Rectal smooth muscle tissue (tissue), 1 donor: Measurements from ENCODE around the gene DMPK.

Source experiments
- H3K27ac ChIP-seq: one replicate; pipeline ENCODE4 v1.7.0; 2013; ENCODE audit warnings: low read depth, low read length, inconsistent platforms
- H3K27me3 ChIP-seq: one replicate; pipeline ENCODE4 v1.7.0; 2013; ENCODE audit warnings: low read length; ENCODE audit not compliant: control insufficient read depth, insufficient read depth
- H3K36me3 ChIP-seq: one replicate; pipeline ENCODE4 v1.7.0; 2013; ENCODE audit warnings: low read length; ENCODE audit not compliant: control insufficient read depth, insufficient read depth
- H3K4me1 ChIP-seq: one replicate; pipeline ENCODE4 v1.7.0; 2013; ENCODE audit warnings: low read length; ENCODE audit not compliant: control insufficient read depth, insufficient read depth
- H3K4me3 ChIP-seq: one replicate; pipeline ENCODE4 v1.7.0; 2013; ENCODE audit warnings: low read length
- H3K9ac ChIP-seq: one replicate; pipeline ENCODE4 v1.7.0; 2013; ENCODE audit warnings: low read length

DMPK gene

GRCh38 chr19:45821570-45821969 lies 39.3 kb upstream of the DMPK start:
- Histone ChIP-seq H3K36me3 (peaks cover 23% of the 10 kb centered on the region), H3K27ac (no peak overlapping the region)

GRCh38 chr19:45821103-45821521 lies 38.8 kb upstream of the DMPK start:
- no peak overlapping the region for H3K4me3 ChIP-seq
- H3K4me1 ChIP-seq: no peaks in the 10 kb centered on the region
- no peak overlapping the region for H3K9ac ChIP-seq
- no peak overlapping the region for H3K27ac ChIP-seq
- H3K36me3 ChIP-seq: peaks cover 20% of the 10 kb centered on the region
- H3K27me3 ChIP-seq: no peaks in the 10 kb centered on the region

More at GRCh38 chr19:45821570-45821969, 39.3 kb upstream of the DMPK start:
- no peak overlapping the region for H3K9ac ChIP-seq
- no peaks in the 10 kb centered on the region for H3K4me1 ChIP-seq
- H3K4me3 ChIP-seq: no peak overlapping the region
- no peaks in the 10 kb centered on the region for H3K27me3 ChIP-seq

DNA sequence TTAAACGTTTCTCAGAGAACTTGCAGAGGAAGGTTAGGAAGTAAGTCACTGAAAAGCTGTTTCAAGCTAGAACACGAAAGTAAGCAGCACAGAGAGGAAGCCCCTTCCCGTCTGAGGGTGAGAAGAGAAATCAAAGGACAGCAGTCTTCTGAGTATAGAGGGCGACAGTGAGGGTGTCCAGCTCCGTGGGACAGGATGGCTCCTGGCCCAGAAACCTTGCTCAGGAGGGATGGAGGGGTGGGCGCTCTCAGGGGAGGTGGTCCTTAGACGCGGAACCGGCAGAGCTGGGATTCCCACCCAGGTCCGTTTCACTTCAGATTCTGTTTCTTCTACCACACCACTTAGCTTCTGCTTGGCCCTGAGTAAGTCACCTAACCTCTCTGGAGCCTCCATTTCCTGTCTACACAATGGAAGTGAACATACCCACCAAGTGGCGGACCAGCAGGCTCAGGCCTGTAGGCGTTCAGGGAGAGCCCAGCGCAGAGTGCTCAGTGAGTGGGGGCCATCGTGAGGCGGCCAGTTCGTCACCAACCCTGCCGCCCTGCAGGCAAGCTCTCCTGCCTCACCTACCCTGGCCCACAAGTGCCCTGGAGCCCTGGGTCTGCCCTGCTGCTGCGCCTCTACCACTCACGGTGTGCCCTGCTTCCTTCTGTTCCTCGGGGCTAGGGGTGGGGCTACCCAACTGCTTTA lies 38.3 kb upstream of the DMPK start:
- Histone ChIP-seq H3K4me3 (no peak overlapping the region), H3K9ac (no peak overlapping the region), H3K27me3 (no peaks in the 10 kb centered on the region), H3K36me3 (peaks cover 14% of the 10 kb centered on the region), H3K27ac (no peak overlapping the region), H3K4me1 (no peaks in the 10 kb centered on the region)

DNA sequence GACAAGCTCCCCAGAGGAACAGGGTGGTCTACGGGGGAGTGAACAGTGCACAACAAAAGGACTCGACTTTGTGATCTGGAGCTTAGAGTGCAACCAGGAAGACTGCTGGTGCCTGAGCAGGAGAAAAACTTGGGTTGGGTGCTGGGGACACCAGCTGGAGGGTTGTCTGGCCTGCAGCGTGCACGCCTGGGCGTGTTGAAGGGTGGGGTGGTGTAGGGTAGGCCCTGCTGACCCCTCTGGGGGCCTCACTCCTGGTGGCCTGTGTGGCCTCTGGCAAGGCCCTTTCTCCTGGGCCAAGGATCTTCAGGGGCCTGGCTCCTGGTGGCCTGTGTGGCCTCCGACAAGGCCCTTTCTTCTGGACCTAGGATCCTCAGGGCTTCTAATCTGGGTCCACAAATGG lies 37.5 kb upstream of the DMPK start:
- H3K4me3 ChIP-seq: no peak overlapping the region
- H3K4me1 ChIP-seq: no peaks in the 10 kb centered on the region
- no peak overlapping the region for H3K9ac ChIP-seq
- H3K27me3 ChIP-seq: no peaks in the 10 kb centered on the region
- H3K36me3 ChIP-seq: peaks cover 8% of the 10 kb centered on the region
- no peak overlapping the region for H3K27ac ChIP-seq

- Histone ChIP-seq H3K36me3 (peaks cover 5% of the 10 kb centered on the region), H3K27ac (no peak overlapping the region), H3K4me1 (no peaks in the 10 kb centered on the region), H3K9ac (no peak overlapping the region), H3K27me3 (no peaks in the 10 kb centered on the region), H3K4me3 (no peak overlapping the region)
Measured at GRCh38 chr19:45817725-45818301, 35.5 kb upstream of the DMPK start.

GRCh38 chr19:45817010-45817724 lies 34.9 kb upstream of the DMPK start:
- no peak overlapping the region for H3K9ac ChIP-seq
- H3K4me1 ChIP-seq: no peaks in the 10 kb centered on the region
- no peaks in the 10 kb centered on the region for H3K27me3 ChIP-seq
- H3K4me3 ChIP-seq: no peak overlapping the region
- H3K36me3 ChIP-seq: peaks cover 5% of the 10 kb centered on the region
- no peak overlapping the region for H3K27ac ChIP-seq

DNA sequence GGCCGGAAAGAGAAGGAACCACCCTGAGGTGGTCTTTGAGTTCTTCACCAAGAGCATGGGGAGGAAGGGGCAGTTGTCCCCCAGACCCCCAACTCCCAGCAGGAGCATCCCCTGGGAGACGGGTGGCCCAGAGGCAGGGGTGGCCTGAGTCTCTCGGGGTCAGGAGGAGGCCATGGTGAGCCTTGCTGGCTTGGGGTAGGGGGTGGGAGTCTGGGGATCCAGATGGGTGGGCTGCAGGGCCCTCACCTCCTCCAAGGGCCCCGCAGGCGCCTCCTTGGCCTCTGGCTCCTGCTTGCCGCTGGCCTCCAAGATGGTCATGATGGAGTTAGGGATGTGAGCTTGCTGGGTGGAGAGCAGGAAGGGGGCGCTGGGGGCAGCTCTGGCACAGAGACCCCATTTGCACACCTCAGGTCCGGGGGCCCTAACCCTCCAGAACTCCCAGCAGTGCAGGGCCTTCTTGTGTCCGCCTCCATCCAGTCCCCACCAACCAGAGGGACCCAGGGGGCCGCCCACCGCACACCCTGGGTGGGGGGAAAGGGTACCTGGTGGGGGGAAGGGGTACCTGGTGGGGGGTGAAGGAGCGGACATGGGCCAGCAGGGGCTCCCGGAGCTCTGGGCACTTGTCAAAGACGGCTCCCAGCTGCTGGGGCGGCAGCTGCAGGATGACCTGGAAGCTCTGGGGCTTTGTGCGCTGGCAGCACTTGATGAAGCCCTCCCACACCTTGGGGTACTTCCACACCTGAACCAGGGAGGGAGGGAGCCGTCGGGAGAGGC lies 34.1 kb upstream of the DMPK start:
- H3K9ac ChIP-seq: no peak overlapping the region
- H3K27ac ChIP-seq: no peak overlapping the region

DNA sequence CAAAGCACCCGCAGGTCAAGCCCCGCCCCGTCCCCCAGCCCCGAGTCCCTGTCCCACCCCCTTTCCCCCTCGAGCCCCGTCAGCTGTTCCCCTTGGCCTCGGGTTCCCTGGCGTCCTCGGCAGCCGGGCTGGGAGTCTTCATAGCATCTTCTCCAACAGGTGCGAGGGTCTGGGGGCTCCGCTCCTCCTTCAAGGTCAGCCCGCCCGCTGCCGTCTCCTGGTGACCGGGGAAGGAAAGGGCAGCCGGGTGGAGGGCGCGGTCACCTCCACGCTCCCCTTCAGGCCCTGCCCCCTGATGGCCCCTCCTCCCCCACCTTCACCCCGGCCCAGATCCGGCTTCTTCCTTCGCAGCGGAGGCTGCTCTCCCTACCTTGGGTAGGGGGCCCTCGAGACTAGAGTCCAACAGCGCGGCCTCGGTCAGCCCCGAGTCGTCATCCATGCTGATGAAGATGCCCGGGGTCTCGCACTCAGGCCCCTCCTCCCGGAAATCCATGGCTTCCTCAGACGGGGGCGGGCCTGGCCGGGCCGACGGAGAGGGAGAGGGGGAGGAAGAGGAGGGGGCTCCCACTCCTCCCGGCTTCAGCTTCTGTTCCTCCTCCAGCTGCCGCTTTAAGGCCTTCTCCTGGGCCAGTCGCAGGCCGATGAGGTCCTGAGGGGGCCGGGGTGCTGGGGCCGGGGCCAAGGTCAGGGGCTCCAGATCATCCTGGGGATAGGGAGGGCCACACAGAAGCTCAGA lies 33.4 kb upstream of the DMPK start:
- H3K4me1 ChIP-seq: no peaks in the 10 kb centered on the region
- no peak overlapping the region for H3K9ac ChIP-seq
- H3K36me3 ChIP-seq: no peaks in the 10 kb centered on the region
- no peaks in the 10 kb centered on the region for H3K27me3 ChIP-seq
- no peak overlapping the region for H3K4me3 ChIP-seq
- H3K27ac ChIP-seq: no peak overlapping the region

More for the DNA sequence above, 34.1 kb upstream of the DMPK start:
- H3K27me3 ChIP-seq: no peaks in the 10 kb centered on the region
- H3K36me3 ChIP-seq: peaks cover under 1% of the 10 kb centered on the region
- no peak overlapping the region for H3K4me3 ChIP-seq
- no peaks in the 10 kb centered on the region for H3K4me1 ChIP-seq

DNA sequence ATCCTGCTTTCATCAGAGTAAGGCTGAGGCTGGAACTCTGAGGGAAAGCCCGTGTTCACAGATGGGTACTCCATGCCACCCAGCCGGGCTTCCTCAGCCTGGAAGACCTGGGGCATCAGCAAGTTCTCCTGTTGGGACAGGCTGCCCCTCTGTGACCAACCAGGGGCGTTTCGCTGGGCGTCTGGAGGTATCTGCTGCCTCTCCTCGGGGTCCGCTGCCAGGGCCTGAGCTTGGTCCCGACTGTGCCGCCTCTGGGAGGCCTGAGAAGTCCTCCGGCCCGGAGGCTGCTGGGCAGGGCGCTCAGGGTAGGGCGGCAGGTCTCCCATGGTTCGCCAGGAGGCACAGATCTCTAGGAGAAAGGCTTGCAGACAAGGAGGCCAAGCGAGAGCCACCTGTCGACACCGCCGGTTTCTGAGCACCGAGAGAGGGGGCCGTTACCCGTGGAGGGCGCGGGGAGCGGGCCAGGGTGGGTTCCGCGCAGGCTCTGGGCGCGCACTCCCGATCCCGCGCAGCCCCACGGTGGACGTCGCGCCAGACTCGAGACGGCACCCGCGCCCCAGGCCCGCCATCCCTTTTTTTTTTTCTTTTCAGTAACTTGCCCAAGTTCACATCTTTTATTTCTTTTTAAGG lies 32.7 kb upstream of the DMPK start, which contains the start of gene RSPH6A:
Gene RSPH6A (minus strand): TSS at position 458 of the 630 bp plus-strand sequence. CDS start 132 bp downstream, at position 326.
- Histone ChIP-seq H3K4me1 (no peaks in the 10 kb centered on the region), H3K4me3 (no peak within 1 kb of the TSS), H3K9ac (no peak within 1 kb of the TSS), H3K36me3 (no peaks in the 10 kb centered on the region), H3K27me3 (no peaks in the 10 kb centered on the region), H3K27ac (no peak within 1 kb of the TSS)

- H3K9ac ChIP-seq: no peak overlapping the region
- H3K4me3 ChIP-seq: no peak overlapping the region
- no peaks in the 10 kb centered on the region for H3K27me3 ChIP-seq
- H3K4me1 ChIP-seq: no peaks in the 10 kb centered on the region
- H3K36me3 ChIP-seq: no peaks in the 10 kb centered on the region
- no peak overlapping the region for H3K27ac ChIP-seq
Measured at GRCh38 chr19:45814166-45814780, 32.0 kb upstream of the DMPK start.

DNA sequence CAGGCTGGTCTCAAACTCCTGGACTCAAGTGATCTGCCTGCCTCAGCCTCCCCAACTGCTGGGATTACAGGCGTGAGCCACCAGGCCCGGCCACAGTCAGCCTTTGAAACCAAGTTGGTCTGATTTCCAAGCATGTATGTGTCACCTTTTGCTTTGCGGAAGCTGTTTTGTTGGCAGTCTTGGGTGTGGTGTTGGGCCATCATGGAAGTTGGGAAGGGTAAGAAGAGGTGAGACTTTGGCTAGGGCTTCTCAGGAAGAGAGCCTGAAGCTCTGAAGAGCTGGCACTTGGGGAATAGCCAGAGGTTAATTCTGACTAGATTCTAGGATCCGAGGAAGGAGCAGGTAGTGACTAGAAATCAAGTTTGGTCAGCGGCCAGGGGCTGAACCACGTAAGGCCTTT lies 30.0 kb upstream of the DMPK start:
- H3K27me3 ChIP-seq: no peaks in the 10 kb centered on the region
- H3K36me3 ChIP-seq: no peaks in the 10 kb centered on the region
- no peaks in the 10 kb centered on the region for H3K4me1 ChIP-seq
- no peak overlapping the region for H3K4me3 ChIP-seq
- H3K9ac ChIP-seq: no peak overlapping the region
- no peak overlapping the region for H3K27ac ChIP-seq
